ENCODE data around the gene SDK1. TPM values are rescaled to one million over a fixed set of nuclear protein-coding genes. Genes with fewer than 3 reads are reported as not detected.

Gene SDK1
- total and polyA plus RNA-seq, 2 of the 8 experiments (the other 6 are each of a cell fraction or from before 2014, with no cell fraction given) = 3.3 to 7.2 TPM

DNA sequence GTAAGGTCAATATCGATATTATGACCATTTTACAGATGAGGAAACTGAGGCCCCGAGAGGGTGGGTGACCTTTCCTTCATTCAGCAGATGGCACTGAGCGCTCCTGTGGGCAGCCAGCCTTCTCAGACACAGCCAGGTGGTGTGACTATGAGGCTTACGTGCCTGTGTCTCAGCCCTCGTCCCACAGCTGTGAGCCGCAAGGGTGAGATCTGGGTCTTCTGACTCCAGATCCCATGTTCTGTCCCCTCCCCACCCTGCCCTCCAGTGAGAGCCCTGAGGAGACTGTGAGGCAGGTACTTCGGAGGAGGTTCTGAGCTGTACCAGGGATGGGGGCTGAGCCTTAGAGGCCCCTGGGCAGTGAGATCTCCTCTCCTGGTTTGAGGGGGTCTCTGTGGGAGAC, 767.2 kb downstream of the SDK1 start:
- Histone ChIP-seq H3K79me2 (ENCODE audit: control insufficient read depth in 1 of 2, insufficient read depth in 2 of 2, low read length in 2 of 2) (no peaks in the 10 kb centered on the region), H2AK5ac (ENCODE audit: low read depth, low read length) (no peak overlapping the region), H3K23me2 (ENCODE audit: low read depth, low read length) (no peaks in the 10 kb centered on the region), H3K4me3 (ENCODE audit: extremely low read depth in 1 of 4, insufficient read depth in 2 of 4, low read depth in 3 of 4, low read length in 4 of 4) (no peak overlapping the region), H3K4me1 (replicated peaks in 1 of 4; ENCODE audit: control insufficient read depth in 3 of 4, insufficient read depth in 4 of 4, low read length in 3 of 4) (no peaks in the 10 kb centered on the region; a peak in 1 of 7 replicates), H3K18ac (ENCODE audit: extremely low read depth, low read length) (no peak overlapping the region), H2BK5ac (ENCODE audit: low read depth, low read length) (no peak overlapping the region), H4K5ac (ENCODE audit: insufficient read length, low read depth, low read length) (no peak overlapping the region), H3K23ac (ENCODE audit: insufficient read length) (no peak overlapping the region), H2BK15ac (ENCODE audit: low read length) (no peak overlapping the region), H3K56ac (replicated peaks; ENCODE audit: insufficient read length, low read depth, low read length) (no peak overlapping the region), H2BK12ac (ENCODE audit: low read depth, low read length) (no peak overlapping the region), H2BK120ac (replicated peaks; ENCODE audit: low read depth, low read length) (no peak overlapping the region), H3K9ac (replicated peaks in 1 of 4; ENCODE audit: extremely low read depth in 1 of 4, low read depth in 3 of 4, low read length in 3 of 4) (no peak overlapping the region), H3K9me3 (ENCODE audit: insufficient read depth in 2 of 2, low read depth in 1 of 2, low read length in 1 of 2) (no peaks in the 10 kb centered on the region), H2AFZ (ENCODE audit: low read length) (no peak overlapping the region), H2BK20ac (ENCODE audit: low read length) (no peak overlapping the region), H3K4ac (replicated peaks; ENCODE audit: insufficient read length, low read depth, low read length) (no peak overlapping the region), H3K27me3 (replicated peaks in 1 of 4; ENCODE audit: control insufficient read depth in 3 of 4, extremely low read depth in 1 of 4, insufficient read depth in 3 of 4, low read length in 3 of 4) (no peaks in the 10 kb centered on the region), H4K8ac (ENCODE audit: extremely low read depth, insufficient read depth, low read length) (no peak overlapping the region), H3K27ac (ENCODE audit: low read depth, low read length) (no peak overlapping the region), H4K20me1 (replicated peaks in 1 of 2; ENCODE audit: control insufficient read depth in 1 of 2, insufficient read depth in 2 of 2, low read length in 2 of 2) (no peaks in the 10 kb centered on the region), H3K14ac (ENCODE audit: insufficient read length) (no peak overlapping the region), H4K91ac (replicated peaks; ENCODE audit: insufficient read length, low read length) (no peak overlapping the region), H3K79me1 (ENCODE audit: low read depth, low read length) (no peaks in the 10 kb centered on the region), H3K36me3 (ENCODE audit: control insufficient read depth in 2 of 4, insufficient read depth in 4 of 4, low read length in 3 of 4) (no peaks in the 10 kb centered on the region), H3K4me2 (ENCODE audit: insufficient read depth in 1 of 2, low read depth in 2 of 2, low read length in 2 of 2) (no peak overlapping the region)
- no peak for FAIRE-seq
- TF ChIP-seq SIRT6 (IDR thresholded peaks at IDR 0.05; ENCODE audit: low read length) (no peak), ASH2L (IDR thresholded peaks at IDR 0.05; ENCODE audit: low read length) (no peak), EP300 (IDR thresholded peaks at IDR 0.05; ENCODE audit: borderline replicate concordance in 1 of 2, low read depth in 2 of 2, low read length in 2 of 2) (no peak), HDAC6 (IDR thresholded peaks at IDR 0.05; ENCODE audit: low read depth, low read length) (no peak), KDM5A (IDR thresholded peaks at IDR 0.05; ENCODE audit: low read length) (no peak), JUN (IDR thresholded peaks at IDR 0.05; ENCODE audit: low read depth, low read length) (no peak), USF2 (IDR thresholded peaks at IDR 0.05; ENCODE audit: low read length) (no peak)
- ChIA-PET CTCF (ENCODE audit: partially characterized antibody) (no interaction called here), POLR2A (ENCODE audit: partially characterized antibody) (no interaction called here)
- peak in 1 of 2 experiments; percentile 16 for DNase-seq (ENCODE audit: low read depth in 1 of 2, low spot score in 2 of 2)
- 89% methylated on average over 7 of the region's 7 CpGs; no CpG with 5 or more reads in 1 of the 2 experiments for WGBS, 2 experiments (ENCODE audit: extremely low coverage in 1 of 2, insufficient coverage in 1 of 2, insufficient read length in 1 of 2, insufficient replicate concordance in 2 of 2, low coverage in 1 of 2, low lambda C conversion rate in 2 of 2, missing lambda C conversion rate in 1 of 2)
